ENCODE results near the gene GRB10. TPM values are rescaled to one million over a fixed set of nuclear protein-coding genes. Genes with fewer than 3 reads are reported as not detected.
A peak's percentile ranks its signal among the peaks of the same experiment; 100 is the strongest.

Gene GRB10
- total RNA-seq, 1 donor from 2014 or later = 58.6 TPM

DNA sequence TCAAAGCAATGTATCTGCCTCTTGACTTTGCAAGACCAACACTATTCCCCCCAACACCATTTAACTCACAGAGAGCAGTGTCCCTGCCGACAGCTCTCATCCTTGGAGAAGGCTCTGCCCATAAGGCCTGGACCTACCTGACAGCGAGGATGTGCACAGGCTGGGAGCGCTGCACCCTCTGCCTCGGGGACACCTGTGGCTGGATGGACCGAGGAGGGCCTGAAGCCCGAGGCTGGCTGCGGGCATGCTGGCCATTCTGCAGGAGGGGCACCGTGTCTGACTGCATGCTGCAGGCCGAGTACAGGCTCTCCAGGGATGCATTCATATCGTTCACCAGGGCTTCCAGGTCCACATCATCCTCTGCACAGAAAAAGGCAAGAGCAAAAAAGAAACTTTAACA lies 108.4 kb downstream of the GRB10 start:
- no peak overlapping the region for H3K4me3 ChIP-seq
- TF ChIP-seq, protein P1, sequence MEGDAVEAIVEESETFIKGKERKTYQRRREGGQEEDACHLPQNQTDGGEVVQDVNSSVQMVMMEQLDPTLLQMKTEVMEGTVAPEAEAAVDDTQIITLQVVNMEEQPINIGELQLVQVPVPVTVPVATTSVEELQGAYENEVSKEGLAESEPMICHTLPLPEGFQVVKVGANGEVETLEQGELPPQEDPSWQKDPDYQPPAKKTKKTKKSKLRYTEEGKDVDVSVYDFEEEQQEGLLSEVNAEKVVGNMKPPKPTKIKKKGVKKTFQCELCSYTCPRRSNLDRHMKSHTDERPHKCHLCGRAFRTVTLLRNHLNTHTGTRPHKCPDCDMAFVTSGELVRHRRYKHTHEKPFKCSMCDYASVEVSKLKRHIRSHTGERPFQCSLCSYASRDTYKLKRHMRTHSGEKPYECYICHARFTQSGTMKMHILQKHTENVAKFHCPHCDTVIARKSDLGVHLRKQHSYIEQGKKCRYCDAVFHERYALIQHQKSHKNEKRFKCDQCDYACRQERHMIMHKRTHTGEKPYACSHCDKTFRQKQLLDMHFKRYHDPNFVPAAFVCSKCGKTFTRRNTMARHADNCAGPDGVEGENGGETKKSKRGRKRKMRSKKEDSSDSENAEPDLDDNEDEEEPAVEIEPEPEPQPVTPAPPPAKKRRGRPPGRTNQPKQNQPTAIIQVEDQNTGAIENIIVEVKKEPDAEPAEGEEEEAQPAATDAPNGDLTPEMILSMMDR (IDR thresholded peaks at IDR 0.05) = no peak
- intact Hi-C loops (cut with DNase I) = loop anchor here (10.0 kb wide), 1 partner anchor 199 kb away; no protein-coding TSS in a partner anchor
- DNase-seq (no peak), ATAC-seq (no peak)
- no peaks in the 10 kb centered on the region for H3K27me3 ChIP-seq
- peaks cover 18% of the 10 kb centered on the region for H3K36me3 ChIP-seq
- no peak overlapping the region for H3K27ac ChIP-seq
- H3K4me1 ChIP-seq = peaks cover 19% of the 10 kb centered on the region
- H3K9me3 ChIP-seq = no peaks in the 10 kb centered on the region

DNA sequence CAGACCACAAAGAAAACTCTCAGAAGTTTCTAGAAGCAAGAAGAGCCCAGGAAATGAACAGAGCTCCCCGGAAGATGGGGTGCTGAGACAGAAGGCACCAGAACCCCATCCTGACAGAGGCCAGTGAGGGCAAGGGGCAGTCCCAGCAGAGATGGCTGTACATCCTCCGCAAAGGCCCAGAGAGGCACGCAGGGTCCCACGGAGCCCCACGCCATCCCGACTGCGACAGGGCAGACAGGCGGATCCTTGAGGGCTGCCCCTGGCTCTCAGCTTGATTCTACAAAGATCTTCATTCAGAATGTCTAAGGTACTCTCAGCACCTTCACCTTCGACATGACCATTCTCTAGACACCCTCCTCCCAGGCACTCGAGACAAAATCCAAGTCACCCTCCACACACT lies 109.6 kb downstream of the GRB10 start:
- peaks cover 18% of the 10 kb centered on the region for H3K36me3 ChIP-seq

DNA sequence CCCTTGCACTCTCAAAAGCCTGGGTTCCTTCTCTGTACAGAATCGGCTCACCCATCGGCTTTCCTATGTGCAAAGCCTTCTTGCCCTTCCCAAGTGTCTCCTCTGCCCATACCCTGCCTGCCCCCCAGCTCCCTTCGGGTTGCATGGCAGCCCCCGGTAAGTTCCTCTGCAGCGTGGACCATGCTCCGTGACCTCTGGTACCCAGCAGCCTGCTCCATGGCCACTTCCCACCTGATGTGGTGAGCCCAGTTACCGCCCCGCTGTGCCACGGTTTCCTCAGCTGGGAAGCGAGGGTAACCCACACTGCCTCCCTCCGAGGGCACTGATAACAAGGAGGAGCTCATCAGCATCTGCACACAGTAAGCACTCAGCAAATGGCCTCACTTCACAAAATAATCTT lies 110.7 kb downstream of the GRB10 start:
- Histone ChIP-seq H3K27ac (no peak overlapping the region), H3K4me3 (no peak overlapping the region), H3K4me1 (peaks cover 36% of the 10 kb centered on the region), H3K27me3 (no peaks in the 10 kb centered on the region), H3K9me3 (no peaks in the 10 kb centered on the region), H3K36me3 (peaks cover 18% of the 10 kb centered on the region)
- ATAC-seq (no peak), DNase-seq (no peak)
- intact Hi-C loops (cut with DNase I) = loop anchor here (10.0 kb wide), 1 partner anchor 197 kb away; no protein-coding TSS in a partner anchor
- TF ChIP-seq, protein P1 (IDR thresholded peaks at IDR 0.05) = no peak

More for the DNA sequence above, 109.6 kb downstream of the GRB10 start:
- DNase-seq = no peak
- ATAC-seq = no peak
- TF ChIP-seq, protein P1 (IDR thresholded peaks at IDR 0.05) = no peak
- no peaks in the 10 kb centered on the region for H3K9me3 ChIP-seq
- H3K4me3 ChIP-seq = no peak overlapping the region
- intact Hi-C loops (cut with DNase I) = loop anchor here (10.0 kb wide), 1 partner anchor 198 kb away; no protein-coding TSS in a partner anchor
- H3K27me3 ChIP-seq = no peaks in the 10 kb centered on the region
- no peak overlapping the region for H3K27ac ChIP-seq
- H3K4me1 ChIP-seq = peaks cover 26% of the 10 kb centered on the region

DNA sequence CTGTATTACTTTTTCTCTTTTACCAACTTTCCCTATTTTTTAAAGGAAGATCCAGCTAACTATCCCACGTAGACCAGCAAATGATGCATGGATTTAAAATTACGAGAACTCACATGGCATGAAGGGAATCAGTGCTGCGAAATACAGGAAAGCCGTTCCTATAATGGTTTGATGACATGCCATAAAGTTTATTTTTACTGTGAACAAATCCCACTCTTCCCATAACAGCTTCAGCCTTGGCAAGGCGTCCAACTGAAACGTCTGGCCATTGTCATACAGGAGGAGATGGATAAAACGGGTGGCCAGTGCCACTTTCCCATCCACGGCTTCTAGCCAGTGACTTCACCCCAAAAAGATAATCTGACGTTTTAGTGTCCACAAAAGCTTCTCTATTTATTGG lies 111.3 kb downstream of the GRB10 start:
- Histone ChIP-seq H3K4me1 (peaks cover 36% of the 10 kb centered on the region), H3K27me3 (no peaks in the 10 kb centered on the region), H3K9me3 (no peaks in the 10 kb centered on the region), H3K4me3 (no peak overlapping the region), H3K36me3 (peaks cover 18% of the 10 kb centered on the region), H3K27ac (no peak overlapping the region)
- intact Hi-C loops (cut with DNase I) = loop anchor here (10.0 kb wide), 1 partner anchor 197 kb away; no protein-coding TSS in a partner anchor
- TF ChIP-seq, protein P1 (IDR thresholded peaks at IDR 0.05) = no peak
- no peak for ATAC-seq
- no peak for DNase-seq

DNA sequence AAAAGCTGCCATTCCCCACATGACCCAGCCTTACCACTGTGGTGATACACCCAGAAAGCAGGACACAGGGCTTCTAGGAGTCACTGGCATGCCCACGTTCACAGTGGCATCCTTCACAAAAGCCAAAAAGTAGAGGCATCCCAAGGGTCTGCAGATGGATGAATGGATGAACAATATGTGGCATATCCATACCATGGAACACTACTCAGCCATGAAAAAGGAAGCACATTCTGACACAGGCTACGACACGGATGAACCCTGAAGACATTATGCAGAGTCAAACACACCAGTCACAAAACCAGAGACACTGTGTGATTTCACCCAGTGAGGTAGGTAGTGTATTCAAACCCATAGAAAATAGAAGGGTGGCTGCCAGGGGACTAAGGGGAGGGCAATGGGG lies 112.8 kb downstream of the GRB10 start:
- H3K27ac ChIP-seq = no peak overlapping the region
- no peak for ATAC-seq
- peaks cover 38% of the 10 kb centered on the region for H3K4me1 ChIP-seq
- H3K9me3 ChIP-seq = no peaks in the 10 kb centered on the region
- peaks cover 18% of the 10 kb centered on the region for H3K36me3 ChIP-seq
- no peaks in the 10 kb centered on the region for H3K27me3 ChIP-seq
- no peak for DNase-seq
- TF ChIP-seq, protein P1 (IDR thresholded peaks at IDR 0.05) = no peak
- intact Hi-C loops (cut with DNase I) = loop anchor here (10.0 kb wide), 1 partner anchor 195 kb away; no protein-coding TSS in a partner anchor
- H3K4me3 ChIP-seq = no peak overlapping the region

DNA sequence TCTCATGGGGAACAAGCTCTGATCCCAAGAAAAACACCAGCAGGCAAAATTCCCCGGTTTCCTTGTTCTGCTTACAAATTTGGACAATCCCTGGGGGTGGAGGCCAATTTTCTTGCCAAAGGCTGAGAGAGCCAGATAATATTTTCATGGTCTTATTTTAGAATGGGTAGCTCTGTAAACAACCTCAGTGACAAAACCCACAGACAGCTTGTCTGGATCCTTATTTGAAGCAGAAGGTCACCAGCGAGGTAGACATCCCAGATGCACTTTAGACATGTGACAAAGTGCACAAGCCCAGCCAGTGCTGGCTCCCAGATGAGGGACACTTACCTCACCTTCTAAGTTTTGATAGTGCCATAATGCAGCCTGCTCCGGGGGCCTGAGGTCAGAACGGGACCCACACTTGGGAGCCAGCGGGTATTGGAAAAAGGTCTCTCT lies 114.9 kb downstream of the GRB10 start:
- peak overlapping the region; percentile 70 for H3K27ac ChIP-seq
- intact Hi-C loops (cut with DNase I) = no loop called here
- no peaks in the 10 kb centered on the region for H3K27me3 ChIP-seq
- H3K4me1 ChIP-seq = peaks cover 57% of the 10 kb centered on the region
- H3K4me3 ChIP-seq = no peak overlapping the region
- DNase-seq (no peak), ATAC-seq (peak; percentile 22)
- peaks cover 8% of the 10 kb centered on the region for H3K36me3 ChIP-seq
- no peaks in the 10 kb centered on the region for H3K9me3 ChIP-seq
- TF ChIP-seq, protein P1 (IDR thresholded peaks at IDR 0.05) = no peak

Measured in upper lobe of right lung (tissue), 1 donor.